ENCODE results near the gene PRKACG.

Gene PRKACG

DNA sequence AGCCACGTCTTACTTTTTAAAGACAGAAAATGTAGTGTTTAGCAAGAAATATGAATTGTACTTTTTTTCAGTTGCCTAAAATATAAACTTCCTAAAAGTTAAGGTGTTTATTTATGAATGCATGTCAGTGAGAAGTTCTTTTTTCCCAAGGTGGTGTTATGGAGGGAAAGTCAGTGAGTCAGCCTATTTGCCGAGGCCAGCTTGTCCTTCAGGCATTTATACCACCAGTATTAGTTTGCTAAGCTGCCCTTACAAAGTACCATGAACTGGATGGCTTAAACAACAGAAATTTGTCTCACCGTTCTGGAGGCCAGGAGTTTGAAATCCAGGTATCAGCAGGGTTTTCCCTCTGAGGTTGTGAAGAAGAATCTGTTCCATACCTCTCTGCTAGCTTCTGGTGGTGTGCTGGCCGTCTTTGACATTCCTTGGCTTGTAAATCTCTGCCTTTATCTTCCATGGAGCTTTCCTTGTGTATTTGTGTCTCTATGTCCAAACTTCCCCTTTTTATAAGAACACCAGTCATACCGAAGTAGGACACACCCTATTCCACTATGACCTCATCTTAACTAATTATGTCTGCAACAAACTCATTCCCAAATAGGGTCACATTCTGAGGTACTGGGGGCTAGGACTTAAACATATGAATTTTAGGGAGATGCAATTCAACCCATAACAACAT, 38.4 kb downstream of the PRKACG start:
- Histone ChIP-seq H3K4me3 (ENCODE audit: low read length) (no peak overlapping the region), H3K9ac (ENCODE audit: low read length) (no peak overlapping the region)

DNA sequence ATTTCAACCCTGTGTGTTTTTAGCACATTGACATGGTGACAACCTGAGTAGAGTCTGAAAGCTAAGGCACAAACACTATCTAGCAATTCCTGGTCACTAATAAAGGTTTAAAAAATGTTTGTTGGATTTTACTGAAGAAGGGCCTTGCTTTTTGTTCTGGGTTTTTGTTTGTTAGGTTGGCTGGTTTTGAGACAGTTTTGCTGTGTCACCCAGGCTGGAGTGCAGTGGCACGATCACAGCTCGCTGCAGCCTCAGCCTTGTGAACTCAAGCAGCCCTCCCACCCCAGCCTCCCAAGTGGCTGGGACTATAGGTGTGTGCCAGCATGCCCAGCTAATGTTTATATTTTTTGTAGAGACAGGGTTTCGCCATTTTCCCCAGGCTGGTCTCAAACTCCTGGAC, 39.0 kb downstream of the PRKACG start:
- no peaks in the 10 kb centered on the region for H3K27me3 ChIP-seq (ENCODE audit: control insufficient read depth, insufficient read depth, low read length)
- H3K4me1 ChIP-seq (ENCODE audit: control insufficient read depth, insufficient read depth, low read length): peaks cover 9% of the 10 kb centered on the region
- H3K9me3 ChIP-seq (ENCODE audit: control insufficient read depth, low read length): no peaks in the 10 kb centered on the region
- H3K4me3 ChIP-seq (ENCODE audit: low read length): no peak overlapping the region
- no peaks in the 10 kb centered on the region for H3K36me3 ChIP-seq (ENCODE audit: control insufficient read depth, insufficient read depth, low read length)
- H3K9ac ChIP-seq (ENCODE audit: low read length): no peak overlapping the region

More for the DNA sequence above, 38.4 kb downstream of the PRKACG start:
- Histone ChIP-seq H3K9me3 (ENCODE audit: control insufficient read depth, low read length) (no peaks in the 10 kb centered on the region), H3K4me1 (ENCODE audit: control insufficient read depth, insufficient read depth, low read length) (peaks cover 9% of the 10 kb centered on the region), H3K27me3 (ENCODE audit: control insufficient read depth, insufficient read depth, low read length) (no peaks in the 10 kb centered on the region), H3K36me3 (ENCODE audit: control insufficient read depth, insufficient read depth, low read length) (no peaks in the 10 kb centered on the region)

DNA sequence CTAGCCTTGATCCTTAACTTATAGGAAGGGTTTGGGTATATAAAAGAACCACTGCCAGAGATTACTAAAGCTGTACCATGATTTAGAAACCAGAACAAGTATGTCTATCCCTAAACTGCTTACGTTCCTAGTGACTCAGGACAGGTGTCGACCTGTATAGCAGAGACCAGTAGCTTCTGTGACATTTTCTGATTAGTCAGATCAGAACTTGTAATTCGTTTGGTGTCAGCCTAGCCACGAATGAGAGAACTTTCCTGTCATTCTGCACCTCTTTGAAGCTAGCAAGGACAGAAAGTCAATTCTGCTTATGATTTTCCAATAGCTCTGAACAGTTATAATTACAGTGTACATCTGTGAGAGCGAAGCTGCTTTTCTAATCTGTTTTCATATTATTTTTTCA, 39.5 kb downstream of the PRKACG start:
- Histone ChIP-seq H3K36me3 (ENCODE audit: control insufficient read depth, insufficient read depth, low read length) (no peaks in the 10 kb centered on the region), H3K9ac (ENCODE audit: low read length) (no peak overlapping the region), H3K9me3 (ENCODE audit: control insufficient read depth, low read length) (no peaks in the 10 kb centered on the region), H3K4me1 (ENCODE audit: control insufficient read depth, insufficient read depth, low read length) (peaks cover 13% of the 10 kb centered on the region), H3K27me3 (ENCODE audit: control insufficient read depth, insufficient read depth, low read length) (no peaks in the 10 kb centered on the region), H3K4me3 (ENCODE audit: low read length) (no peak overlapping the region)

DNA sequence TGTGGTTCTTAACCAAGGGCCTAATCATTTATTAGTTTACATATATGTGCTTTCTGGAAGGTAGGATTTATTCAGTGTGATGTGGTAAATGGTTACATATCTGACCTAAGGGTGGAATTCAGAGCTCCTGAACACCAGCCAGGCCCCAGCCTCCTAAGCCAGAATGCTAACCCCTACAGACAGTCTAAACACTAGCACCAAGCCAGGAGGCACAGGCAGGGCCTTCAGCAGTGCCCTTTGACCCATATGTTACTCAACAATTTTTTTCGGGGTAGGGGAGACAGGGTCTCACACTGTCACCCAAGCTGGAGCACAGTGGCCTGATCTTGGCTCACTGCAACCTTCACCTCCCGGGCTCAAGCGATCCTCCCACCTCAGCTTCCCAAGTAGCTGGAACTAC, 40.3 kb downstream of the PRKACG start:
- H3K27me3 ChIP-seq (ENCODE audit: control insufficient read depth, insufficient read depth, low read length): no peaks in the 10 kb centered on the region

DNA sequence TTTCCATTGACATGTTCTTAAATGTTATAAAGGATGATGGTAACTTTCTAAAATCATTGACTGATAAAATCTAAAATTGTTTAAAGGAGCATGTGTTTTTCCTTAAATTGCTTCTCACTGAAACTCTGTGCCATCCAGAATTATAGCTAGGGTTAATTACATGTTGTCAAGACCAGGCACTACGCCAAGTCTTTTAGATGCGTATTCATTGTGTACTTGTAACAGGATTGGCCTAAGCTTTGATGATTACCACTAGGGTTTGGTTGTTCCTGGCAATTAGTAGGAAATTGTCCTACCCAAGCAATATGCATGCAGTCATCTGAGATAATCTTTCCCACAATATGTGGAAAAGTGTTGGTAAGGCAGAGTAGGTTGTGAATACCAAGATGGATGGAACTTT, 43.8 kb downstream of the PRKACG start:
- Histone ChIP-seq H3K9me3 (ENCODE audit: control insufficient read depth, low read length) (no peaks in the 10 kb centered on the region), H3K4me3 (ENCODE audit: low read length) (no peak overlapping the region), H3K36me3 (ENCODE audit: control insufficient read depth, insufficient read depth, low read length) (no peaks in the 10 kb centered on the region), H3K4me1 (ENCODE audit: control insufficient read depth, insufficient read depth, low read length) (peaks cover 8% of the 10 kb centered on the region), H3K9ac (ENCODE audit: low read length) (no peak overlapping the region), H3K27me3 (ENCODE audit: control insufficient read depth, insufficient read depth, low read length) (no peaks in the 10 kb centered on the region)

More for the DNA sequence above, 40.3 kb downstream of the PRKACG start:
- no peak overlapping the region for H3K4me3 ChIP-seq (ENCODE audit: low read length)
- H3K9ac ChIP-seq (ENCODE audit: low read length): no peak overlapping the region
- H3K4me1 ChIP-seq (ENCODE audit: control insufficient read depth, insufficient read depth, low read length): peaks cover 15% of the 10 kb centered on the region
- no peaks in the 10 kb centered on the region for H3K36me3 ChIP-seq (ENCODE audit: control insufficient read depth, insufficient read depth, low read length)
- H3K9me3 ChIP-seq (ENCODE audit: control insufficient read depth, low read length): no peaks in the 10 kb centered on the region

- Histone ChIP-seq H3K36me3 (ENCODE audit: control insufficient read depth, insufficient read depth, low read length) (no peaks in the 10 kb centered on the region), H3K4me3 (ENCODE audit: low read length) (no peak overlapping the region), H3K9me3 (ENCODE audit: control insufficient read depth, low read length) (no peaks in the 10 kb centered on the region), H3K27me3 (ENCODE audit: control insufficient read depth, insufficient read depth, low read length) (no peaks in the 10 kb centered on the region), H3K9ac (ENCODE audit: low read length) (no peak overlapping the region), H3K4me1 (ENCODE audit: control insufficient read depth, insufficient read depth, low read length) (peaks cover 10% of the 10 kb centered on the region)
These were observed 44.4 kb downstream of the PRKACG start for GRCh38 chr9:68969538-68969937.

- H3K36me3 ChIP-seq (ENCODE audit: control insufficient read depth, insufficient read depth, low read length): no peaks in the 10 kb centered on the region
- H3K9me3 ChIP-seq (ENCODE audit: control insufficient read depth, low read length): no peaks in the 10 kb centered on the region
- no peaks in the 10 kb centered on the region for H3K27me3 ChIP-seq (ENCODE audit: control insufficient read depth, insufficient read depth, low read length)
- no peak overlapping the region for H3K4me3 ChIP-seq (ENCODE audit: low read length)
- H3K9ac ChIP-seq (ENCODE audit: low read length): no peak overlapping the region
- peaks cover 21% of the 10 kb centered on the region for H3K4me1 ChIP-seq (ENCODE audit: control insufficient read depth, insufficient read depth, low read length)
These were observed 46.1 kb downstream of the PRKACG start for GRCh38 chr9:68967800-68968199.

DNA sequence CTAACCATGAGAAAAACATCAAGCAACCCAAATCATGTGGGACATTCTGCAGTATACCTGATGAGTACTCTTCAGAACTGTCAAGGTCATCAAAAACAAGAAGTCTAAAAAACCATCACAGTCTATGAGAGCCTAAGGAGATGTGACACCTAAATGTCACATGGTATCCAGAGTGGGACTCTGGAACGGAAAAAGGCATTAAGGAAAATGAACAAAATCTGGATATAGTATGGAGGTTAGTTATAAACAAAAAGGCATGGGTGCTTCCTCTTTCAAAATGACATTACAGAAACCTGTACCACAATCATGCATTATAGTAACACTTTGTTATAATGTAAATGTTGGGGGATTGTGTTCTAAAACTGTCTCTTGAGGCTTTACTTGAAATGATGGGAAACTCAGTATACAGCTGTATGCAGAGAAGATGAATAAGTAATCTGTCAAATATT, 47.4 kb downstream of the PRKACG start:
- Histone ChIP-seq H3K9me3 (ENCODE audit: control insufficient read depth, low read length) (no peaks in the 10 kb centered on the region), H3K9ac (ENCODE audit: low read length) (no peak overlapping the region), H3K4me3 (ENCODE audit: low read length) (no peak overlapping the region), H3K27me3 (ENCODE audit: control insufficient read depth, insufficient read depth, low read length) (no peaks in the 10 kb centered on the region), H3K36me3 (ENCODE audit: control insufficient read depth, insufficient read depth, low read length) (no peaks in the 10 kb centered on the region), H3K4me1 (ENCODE audit: control insufficient read depth, insufficient read depth, low read length) (peaks cover 27% of the 10 kb centered on the region)

GRCh38 chr9:68964765-68965164, 49.1 kb downstream of the PRKACG start:
- Histone ChIP-seq H3K4me3 (ENCODE audit: low read length) (no peak overlapping the region), H3K9me3 (ENCODE audit: control insufficient read depth, low read length) (no peaks in the 10 kb centered on the region), H3K9ac (ENCODE audit: low read length) (no peak overlapping the region), H3K4me1 (ENCODE audit: control insufficient read depth, insufficient read depth, low read length) (peaks cover 26% of the 10 kb centered on the region), H3K36me3 (ENCODE audit: control insufficient read depth, insufficient read depth, low read length) (no peaks in the 10 kb centered on the region), H3K27me3 (ENCODE audit: control insufficient read depth, insufficient read depth, low read length) (no peaks in the 10 kb centered on the region)

DNA sequence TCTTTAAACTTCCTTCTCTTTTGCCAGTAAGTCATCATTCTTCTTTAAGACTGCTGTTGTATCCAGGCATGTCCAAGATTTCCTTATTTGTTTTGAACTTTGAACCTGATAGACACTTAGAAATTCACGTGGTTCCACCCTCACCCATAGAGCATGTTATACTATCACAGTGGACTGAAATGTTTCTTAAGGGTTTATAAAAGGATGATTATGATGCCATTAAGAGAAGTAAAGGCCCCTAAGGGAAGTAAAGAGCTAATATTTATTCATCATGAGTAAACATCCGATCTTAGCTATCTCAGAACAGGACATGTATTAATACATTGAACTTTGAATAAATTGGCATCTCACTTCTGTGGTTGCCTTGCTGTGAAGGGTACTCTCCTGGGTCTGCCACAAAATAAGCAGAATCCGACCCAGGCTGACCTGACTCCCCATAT, 49.8 kb downstream of the PRKACG start:
- no peak overlapping the region for H3K9ac ChIP-seq (ENCODE audit: low read length)
- H3K9me3 ChIP-seq (ENCODE audit: control insufficient read depth, low read length): no peaks in the 10 kb centered on the region
- peaks cover 21% of the 10 kb centered on the region for H3K4me1 ChIP-seq (ENCODE audit: control insufficient read depth, insufficient read depth, low read length)
- no peak overlapping the region for H3K4me3 ChIP-seq (ENCODE audit: low read length)
- no peaks in the 10 kb centered on the region for H3K27me3 ChIP-seq (ENCODE audit: control insufficient read depth, insufficient read depth, low read length)
- no peaks in the 10 kb centered on the region for H3K36me3 ChIP-seq (ENCODE audit: control insufficient read depth, insufficient read depth, low read length)

GRCh38 chr9:68963416-68963815, 50.5 kb downstream of the PRKACG start:
- H3K9ac ChIP-seq (ENCODE audit: low read length): no peak overlapping the region

More at GRCh38 chr9:68963416-68963815, 50.5 kb downstream of the PRKACG start:
- Histone ChIP-seq H3K4me1 (ENCODE audit: control insufficient read depth, insufficient read depth, low read length) (peaks cover 21% of the 10 kb centered on the region), H3K27me3 (ENCODE audit: control insufficient read depth, insufficient read depth, low read length) (no peaks in the 10 kb centered on the region), H3K9me3 (ENCODE audit: control insufficient read depth, low read length) (no peaks in the 10 kb centered on the region), H3K36me3 (ENCODE audit: control insufficient read depth, insufficient read depth, low read length) (no peaks in the 10 kb centered on the region), H3K4me3 (ENCODE audit: low read length) (no peak overlapping the region)

Measured in mucosa of stomach (tissue), 1 donor.